B cell (primary cell): ENCODE results near the gene MUC3A. TPM values are rescaled to one million over a fixed set of nuclear protein-coding genes. Genes with fewer than 3 reads are reported as not detected.
"Not testable (repeated sequence)": the region's sequence is repeated elsewhere in the genome, so short reads cannot be mapped to it uniquely, and the experiment has no call there.

Experiments used
- ATAC-seq: fragments of 200-7000 bp; cut with Tn5 transposase; one replicate; pipeline ENCODE4 v1.10.0; 2021; ENCODE audit warnings: low read depth, mild to moderate bottlenecking, moderate number of reproducible peaks, moderate library complexity
- CTCF ChIA-PET: fragments of 350-600 bp; sonication (Branson Sonifier 250); formaldehyde crosslinking; loops from one replicate; lab custom pipeline; 2021; ENCODE audit warnings: antibody characterized with exemption, inconsistent platforms; lab: Charles Lee
- POLR2A ChIA-PET: fragments of 350-600 bp; sonication (Branson Sonifier 250); formaldehyde crosslinking; loops from one replicate; lab custom pipeline; 2021; ENCODE audit warnings: antibody characterized with exemption; lab: Charles Lee
- DNase-seq: peaks from one replicate; pipeline ENCODE4 v3.0.0; 2013
- H2AFZ ChIP-seq: 2 replicates; pipeline ENCODE4 v1.6.1; 2012; ENCODE audit warnings: mild to moderate bottlenecking, low read depth, low read length; ENCODE audit not compliant: insufficient read depth, poor library complexity, severe bottlenecking
- H3K27ac ChIP-seq, 2 donors: 1 replicate in 1 of 2; 2 replicates in 1 of 2; pipeline ENCODE4 v1.5.1; 2012 to 2013; ENCODE audit warnings: low read length in 2 of 2, mild to moderate bottlenecking in 2 of 2, moderate library complexity in 1 of 2
- H3K27me3 ChIP-seq, 4 experiments: fragments of 200-600 bp in 1 of 4; sonication (generic) in 1 of 4; replicated peaks in 1 of 4; 1 replicate in 2 of 4; 2 replicates in 2 of 4; pipeline versions ENCODE4 v1.6.1 to v1.7.0; 2013 to 2016; ENCODE audit warnings: low read length in 3 of 4, mild to moderate bottlenecking in 2 of 4, mixed read lengths in 1 of 4, moderate library complexity in 1 of 4; ENCODE audit not compliant: insufficient read depth in 4 of 4, control insufficient read depth in 3 of 4; ENCODE audit errors: control extremely low read depth in 1 of 4
- H3K36me3 ChIP-seq, 2 experiments: replicated peaks in 1 of 2; 1 replicate in 1 of 2; 2 replicates in 1 of 2; pipeline versions ENCODE4 v1.6.1 to v1.7.1; 2013; ENCODE audit warnings: low read length in 1 of 2; ENCODE audit not compliant: insufficient read depth in 2 of 2, control insufficient read depth in 1 of 2; ENCODE audit errors: control extremely low read depth in 1 of 2, extremely low read depth in 1 of 2
- H3K4me1 ChIP-seq, 2 donors: fragments of 200-600 bp in 1 of 2; sonication (generic) in 1 of 2; 1 replicate in 1 of 2; 2 replicates in 1 of 2; pipeline versions ENCODE4 v1.5.1 to v1.6.1; 2013 to 2017; ENCODE audit warnings: low read length in 2 of 2; ENCODE audit not compliant: control insufficient read depth in 2 of 2, insufficient read depth in 2 of 2
- H3K4me2 ChIP-seq: replicated peaks from 2 replicates; pipeline ENCODE3; 2012; ENCODE audit warnings: mild to moderate bottlenecking, low read depth, low read length; ENCODE audit not compliant: poor library complexity, severe bottlenecking
- H3K4me3 ChIP-seq, 5 experiments: fragments of 200-600 bp in 1 of 5; sonication (generic) in 1 of 5; 1 replicate in 3 of 5; 2 replicates in 2 of 5; pipeline versions ENCODE4 v1.5.1 to v1.7.0; 2011 to 2016; ENCODE audit warnings: low read length in 4 of 5, mild to moderate bottlenecking in 4 of 5, low read depth in 2 of 5, control low read depth in 1 of 5, moderate library complexity in 1 of 5; ENCODE audit not compliant: insufficient read depth in 1 of 5; ENCODE audit errors: control extremely low read depth in 1 of 5, extremely low read depth in 1 of 5
- H3K79me2 ChIP-seq: fragments of 200-600 bp; sonication (generic); one replicate; pipeline ENCODE4 v1.6.0; 2016; ENCODE audit warnings: low read length; ENCODE audit not compliant: control insufficient read depth, insufficient read depth
- H3K9ac ChIP-seq: fragments of 200-600 bp; sonication (generic); 2 replicates; pipeline ENCODE4 v1.6.1; 2017; ENCODE audit warnings: mild to moderate bottlenecking, low read length, moderate library complexity
- H3K9me3 ChIP-seq, 3 donors: one replicate each; pipeline versions ENCODE4 v1.6.1 to v1.7.1; 2013; ENCODE audit warnings: low read length in 2 of 3; ENCODE audit not compliant: control insufficient read depth in 2 of 3, insufficient read depth in 1 of 3; ENCODE audit errors: control extremely low read depth in 1 of 3
- H4K20me1 ChIP-seq: 2 replicates; pipeline ENCODE4 v1.6.0; 2012; ENCODE audit warnings: mild to moderate bottlenecking, low read length; ENCODE audit not compliant: insufficient read depth, control insufficient read depth, poor library complexity, severe bottlenecking
- H3K27ac Mint-ChIP-seq: one replicate; pipeline ENCODE4 v1.8.0; 2021; ENCODE audit warnings: mixed read lengths
- H3K27me3 Mint-ChIP-seq: one replicate; pipeline ENCODE4 v1.8.0; 2021; ENCODE audit warnings: mixed read lengths
- H3K4me1 Mint-ChIP-seq: one replicate; pipeline ENCODE4 v1.8.0; 2021; ENCODE audit warnings: mixed read lengths
- H3K4me3 Mint-ChIP-seq: one replicate; pipeline ENCODE4 v1.8.0; 2021; ENCODE audit warnings: mixed read lengths
- H3K9me3 Mint-ChIP-seq: one replicate; pipeline ENCODE4 v1.8.0; 2022; ENCODE audit warnings: mixed read lengths; ENCODE audit not compliant: insufficient read depth
- CTCF ChIP-seq: fragments of 200-600 bp; IDR thresholded peaks from one replicate; pipeline ENCODE4 v1.8.0; 2022; ENCODE audit warnings: antibody characterized with exemption, mild to moderate bottlenecking
- EZH2 ChIP-seq: IDR thresholded peaks from 2 replicates; pipeline ENCODE4 v1.6.1; 2012; ENCODE audit warnings: borderline replicate concordance, low read depth, mild to moderate bottlenecking, moderate library complexity, low read length; ENCODE audit not compliant: insufficient read depth, poor library complexity, severe bottlenecking
- WGBS: methylation state at CpG from one replicate; pipeline ENCODE4 v1.1.5; 2013; ENCODE audit warnings: missing lambda C conversion rate; ENCODE audit not compliant: insufficient coverage; 5-methylcytosine and 5-hydroxymethylcytosine counted together
- intact Hi-C: fragments of 100-400 bp; cut with micrococcal nuclease; formaldehyde crosslinking; loops from one replicate; pipeline ENCODE4 v1.10.0; 2022
- polyA plus RNA-seq: library from polyadenylated mRNA; depleted of rRNA; stranded (reverse); fragments of >200 nt; gene quantifications from 2 replicates; pipeline ENCODE4 v1.2.3, GENCODE V29; 2012
- total RNA-seq, 2 donors: library from RNA; stranded (reverse); fragments of 120-200 nt in 1 of 2; gene quantifications; 1 replicate in 1 of 2; 2 replicates in 1 of 2; pipeline versions ENCODE4 v1.2.3 to v1.2.4, GENCODE V29; 2013 to 2022

Gene MUC3A
- total and polyA plus RNA-seq, 2 donors (not counting 1 experiment from before 2014, with no cell fraction given) = not detected

GRCh38 chr7:100929808-100930174 is 19.5 kb upstream of the MUC3A start:
- Mint-ChIP-seq H3K27ac (no peak overlapping the region), H3K4me3 (no peak overlapping the region), H3K27me3 (peaks cover 17% of the 10 kb centered on the region), H3K9me3 (peaks cover 3% of the 10 kb centered on the region), H3K4me1 (no peaks in the 10 kb centered on the region)
- intact Hi-C loops = no loop called here
- Histone ChIP-seq H2AFZ (no peak overlapping the region), H3K27ac (no peak overlapping the region), H3K4me3 (no peak overlapping the region), H3K4me1 (no peaks in the 10 kb centered on the region), H4K20me1 (no peaks in the 10 kb centered on the region), H3K27me3 (peaks cover 0 to 6% (median 3%) of the 10 kb centered on the region in 4 experiments), H3K36me3 (no peaks in the 10 kb centered on the region), H3K4me2 (no peak overlapping the region), H3K9me3 (peaks cover 0 to 21% (median 0%) of the 10 kb centered on the region in 3 donors), H3K9ac (no peak overlapping the region), H3K79me2 (no peaks in the 10 kb centered on the region)
- POLR2A ChIA-PET = no interaction called here
- TF ChIP-seq CTCF = no peak
- ATAC-seq = no peak
- no peak for DNase-seq
- CTCF ChIA-PET = no interaction called here
- no CpG with 5 or more reads among the region's 1 CpG for WGBS

DNA sequence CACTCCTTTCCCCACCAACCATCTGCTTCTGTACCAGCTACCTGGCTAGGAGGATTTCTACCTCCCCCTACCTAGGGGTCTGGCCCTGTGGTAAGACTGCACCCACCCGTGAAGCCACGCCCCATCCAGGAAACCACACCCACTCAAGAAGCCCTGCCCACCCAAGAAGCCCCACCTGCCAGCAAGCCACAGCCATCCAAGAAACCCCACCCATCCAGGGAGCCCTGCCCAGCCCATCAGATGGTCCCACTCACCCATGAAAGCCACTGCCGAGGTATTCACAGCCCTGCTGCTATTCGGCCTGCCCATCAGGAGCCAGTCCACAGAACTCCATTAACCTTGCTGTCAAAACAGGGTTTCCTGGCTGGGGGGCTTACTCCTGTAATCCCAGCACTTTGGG is 15.6 kb upstream of the MUC3A start:
- peaks cover 3% of the 10 kb centered on the region for H3K9me3 Mint-ChIP-seq

DNA sequence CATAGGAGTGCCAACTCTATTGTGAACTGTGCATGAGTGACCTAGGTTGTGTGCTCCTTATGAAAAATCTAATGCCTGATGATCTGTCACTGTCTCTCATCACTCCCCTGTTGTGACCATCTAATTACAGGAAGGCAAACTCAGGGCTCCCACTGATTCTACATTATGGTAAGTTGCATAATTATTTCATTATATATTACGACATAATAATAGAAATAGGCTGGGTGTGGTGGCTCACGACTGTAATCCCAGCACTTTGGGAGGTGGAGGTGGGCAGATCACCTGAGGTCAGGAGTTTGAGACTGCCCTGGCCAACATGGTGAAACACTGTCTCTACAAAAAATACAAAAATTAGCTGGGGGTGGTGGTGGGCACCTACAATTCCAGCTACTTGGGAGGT is 14.0 kb upstream of the MUC3A start:
- intact Hi-C loops, H3K4me1 ChIP-seq, CTCF ChIA-PET, H2AFZ ChIP-seq, H3K27ac Mint-ChIP-seq, H4K20me1 ChIP-seq, H3K79me2 ChIP-seq, H3K9ac ChIP-seq, H3K36me3 ChIP-seq, H3K27me3 ChIP-seq, H3K4me3 Mint-ChIP-seq, H3K4me3 ChIP-seq, ATAC-seq, H3K9me3 Mint-ChIP-seq, H3K4me1 Mint-ChIP-seq, H3K4me2 ChIP-seq, H3K27ac ChIP-seq, DNase-seq, POLR2A ChIA-PET: not testable (repeated sequence)
- no CpG with 5 or more reads among the region's 2 CpGs for WGBS
- H3K9me3 ChIP-seq = peaks cover 2 to 36% (median 3%) of the 10 kb centered on the region in 3 donors
- peaks cover 17% of the 10 kb centered on the region for H3K27me3 Mint-ChIP-seq

More for the DNA sequence above, 15.6 kb upstream of the MUC3A start:
- ChIA-PET POLR2A (no interaction called here), CTCF (interaction anchor here (0.5 kb wide), 1 partner anchor 210 kb away, joined by 3 read pairs; no protein-coding TSS in a partner anchor)
- Mint-ChIP-seq H3K4me3 (no peak overlapping the region), H3K27me3 (peaks cover 27% of the 10 kb centered on the region), H3K4me1 (no peaks in the 10 kb centered on the region), H3K27ac (no peak overlapping the region)
- ATAC-seq (no peak), DNase-seq (no peak)
- Histone ChIP-seq H3K4me1 (no peaks in the 10 kb centered on the region), H3K4me3 (no peak overlapping the region), H3K79me2 (no peaks in the 10 kb centered on the region), H3K4me2 (no peak overlapping the region), H3K27ac (no peak overlapping the region), H2AFZ (no peak overlapping the region), H3K9ac (no peak overlapping the region), H3K36me3 (no peaks in the 10 kb centered on the region), H3K27me3 (peaks cover 0 to 6% (median 3%) of the 10 kb centered on the region in 4 experiments), H4K20me1 (no peaks in the 10 kb centered on the region), H3K9me3 (peaks cover 0 to 26% (median 0%) of the 10 kb centered on the region in 3 donors)
- TF ChIP-seq EZH2 = no peak
- TF ChIP-seq CTCF = no peak
- 50% methylated on average over 2 of the region's 4 CpGs for WGBS
- intact Hi-C loops = no loop called here
